OCI-LY3 (cell line): ENCODE measurements around the gene ZNF438.
A peak's percentile ranks its signal among the peaks of the same experiment; 100 is the strongest.
"Not testable (repeated sequence)": the region's sequence is repeated elsewhere in the genome, so short reads cannot be mapped to it uniquely, and the experiment has no call there.

Experiments used
- H2AFZ ChIP-seq: fragments of 200-600, 300-600 bp; shearing (Covaris generic); 2 replicates; pipeline ENCODE4 v1.6.0; 2014; ENCODE audit warnings: antibody characterized with exemption, low read depth, low read length
- H3K27ac ChIP-seq: fragments of 200-600, 300-600 bp; sonication (generic); 2 replicates; pipeline ENCODE4 v1.5.1; 2014; ENCODE audit warnings: mild to moderate bottlenecking, low read length, moderate library complexity, mixed read lengths
- H3K27me3 ChIP-seq: fragments of 200-600, 300-600 bp; sonication (generic); 2 replicates; pipeline ENCODE4 v1.6.1; 2014; ENCODE audit warnings: low read depth, low read length, mixed read lengths
- H3K36me3 ChIP-seq: fragments of 200-600, 300-600 bp; sonication (generic); replicated peaks from 2 replicates; pipeline ENCODE3; 2014; ENCODE audit warnings: low read depth, low read length, mixed read lengths
- H3K4me1 ChIP-seq: fragments of 300-600, 200-600 bp; sonication (generic); 2 replicates; pipeline ENCODE4 v1.6.1; 2014; ENCODE audit warnings: low read length, mixed read lengths
- H3K4me2 ChIP-seq: fragments of 200-600, 300-600 bp; sonication (generic); 2 replicates; pipeline ENCODE4 v1.6.1; 2014; ENCODE audit warnings: low read length, mixed read lengths
- H3K4me3 ChIP-seq: fragments of 300-600, 200-600 bp; sonication (generic); 2 replicates; pipeline ENCODE4 v1.5.1; 2014; ENCODE audit warnings: antibody characterized with exemption, mild to moderate bottlenecking, low read length, moderate library complexity
- H3K79me2 ChIP-seq: fragments of 300-600, 200-600 bp; shearing (Covaris generic); 2 replicates; pipeline ENCODE4 v1.6.1; 2014; ENCODE audit warnings: mild to moderate bottlenecking, low read length, mixed read lengths
- H3K9ac ChIP-seq: fragments of 300-600, 200-600 bp; shearing (Covaris generic); 2 replicates; pipeline ENCODE4 v1.6.0; 2014; ENCODE audit warnings: mild to moderate bottlenecking, low read length, moderate library complexity
- H3K9me3 ChIP-seq: fragments of 200-600, 300-600 bp; shearing (Covaris generic); 2 replicates; pipeline ENCODE4 v1.6.1; 2014; ENCODE audit warnings: low read length, mixed read lengths; ENCODE audit not compliant: insufficient read depth
- H4K20me1 ChIP-seq: fragments of 200-600, 300-600 bp; sonication (generic); 2 replicates; pipeline ENCODE4 v1.6.1; 2016; ENCODE audit warnings: low read length, mixed read lengths; ENCODE audit not compliant: insufficient read depth
- EZH2phosphoT487 ChIP-seq: fragments of 200-600 bp; shearing (Covaris generic); IDR thresholded peaks from 2 replicates; pipeline ENCODE4 v1.6.1; 2018; ENCODE audit warnings: antibody characterized with exemption, mixed run types, low read depth
- TF ChIP-seq, protein P1 (sequence below): fragments of 200-600, 300-600 bp; sonication (generic); IDR thresholded peaks from 2 replicates; pipeline ENCODE4 v1.5.1; 2014; ENCODE audit warnings: antibody characterized with exemption, low read length, low read depth

ZNF438 gene

DNA sequence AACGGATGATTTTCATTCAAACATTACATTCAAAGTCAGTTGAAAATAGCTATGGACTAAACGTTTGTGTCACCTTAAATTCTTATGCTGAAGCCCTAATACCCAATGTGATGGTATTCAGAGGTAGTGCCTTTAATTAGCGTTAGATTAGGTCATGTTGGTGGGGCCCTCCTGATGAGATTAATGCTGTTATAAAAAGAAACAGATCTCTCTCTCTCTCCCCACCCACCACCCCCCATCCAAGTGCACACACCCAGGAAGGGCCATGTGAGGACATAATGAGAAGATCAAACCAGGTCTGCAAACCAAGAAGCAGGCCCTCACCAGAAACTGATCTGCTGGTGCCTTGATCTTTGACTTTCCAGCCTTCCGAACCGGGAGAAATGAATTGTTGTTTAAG, 44.2 kb downstream of the ZNF438 start:
- H3K79me2 ChIP-seq, result no peaks in the 10 kb centered on the region
- H4K20me1 ChIP-seq, result no peaks in the 10 kb centered on the region
- peaks cover 23% of the 10 kb centered on the region for H3K36me3 ChIP-seq
- TF ChIP-seq, protein P1, sequence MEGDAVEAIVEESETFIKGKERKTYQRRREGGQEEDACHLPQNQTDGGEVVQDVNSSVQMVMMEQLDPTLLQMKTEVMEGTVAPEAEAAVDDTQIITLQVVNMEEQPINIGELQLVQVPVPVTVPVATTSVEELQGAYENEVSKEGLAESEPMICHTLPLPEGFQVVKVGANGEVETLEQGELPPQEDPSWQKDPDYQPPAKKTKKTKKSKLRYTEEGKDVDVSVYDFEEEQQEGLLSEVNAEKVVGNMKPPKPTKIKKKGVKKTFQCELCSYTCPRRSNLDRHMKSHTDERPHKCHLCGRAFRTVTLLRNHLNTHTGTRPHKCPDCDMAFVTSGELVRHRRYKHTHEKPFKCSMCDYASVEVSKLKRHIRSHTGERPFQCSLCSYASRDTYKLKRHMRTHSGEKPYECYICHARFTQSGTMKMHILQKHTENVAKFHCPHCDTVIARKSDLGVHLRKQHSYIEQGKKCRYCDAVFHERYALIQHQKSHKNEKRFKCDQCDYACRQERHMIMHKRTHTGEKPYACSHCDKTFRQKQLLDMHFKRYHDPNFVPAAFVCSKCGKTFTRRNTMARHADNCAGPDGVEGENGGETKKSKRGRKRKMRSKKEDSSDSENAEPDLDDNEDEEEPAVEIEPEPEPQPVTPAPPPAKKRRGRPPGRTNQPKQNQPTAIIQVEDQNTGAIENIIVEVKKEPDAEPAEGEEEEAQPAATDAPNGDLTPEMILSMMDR, result no peak
- TF ChIP-seq EZH2phosphoT487, result no peak
- peaks cover 20% of the 10 kb centered on the region for H3K4me1 ChIP-seq
- H3K27me3 ChIP-seq, result no peaks in the 10 kb centered on the region
- no peak overlapping the region for H3K27ac ChIP-seq
- H3K4me3 ChIP-seq, result no peak overlapping the region
- H2AFZ ChIP-seq, result no peak overlapping the region
- no peak overlapping the region for H3K4me2 ChIP-seq
- no peak overlapping the region for H3K9ac ChIP-seq
- H3K9me3 ChIP-seq, result 0 out of 2 replicates have a peak, but pooled peaks cover 6% of the 10 kb centered on the region

- H3K27ac ChIP-seq, result no peak overlapping the region
- TF ChIP-seq, protein P1, result no peak
- TF ChIP-seq EZH2phosphoT487, result no peak
- H2AFZ ChIP-seq, result no peak overlapping the region
Measured at GRCh38 chr10:30986053-30986555, 45.6 kb downstream of the ZNF438 start.

GRCh38 chr10:30985512-30985911, 46.2 kb downstream of the ZNF438 start:
- Histone ChIP-seq H3K9me3 (0 out of 2 replicates have a peak, but pooled peaks cover 6% of the 10 kb centered on the region), H3K4me2 (peak overlapping the region; percentile 34), H3K27ac (no peak overlapping the region), H3K4me1 (peaks cover 20% of the 10 kb centered on the region), H3K27me3 (no peaks in the 10 kb centered on the region), H3K36me3 (peaks cover 25% of the 10 kb centered on the region), H3K9ac (no peak overlapping the region), H2AFZ (no peak overlapping the region), H4K20me1 (no peaks in the 10 kb centered on the region), H3K79me2 (no peaks in the 10 kb centered on the region), H3K4me3 (no peak overlapping the region)
- no peak for TF ChIP-seq EZH2phosphoT487
- TF ChIP-seq, protein P1, result no peak

More at GRCh38 chr10:30986053-30986555, 45.6 kb downstream of the ZNF438 start:
- peak overlapping the region; percentile 34 for H3K4me2 ChIP-seq
- H3K27me3 ChIP-seq, result no peaks in the 10 kb centered on the region
- H3K4me3 ChIP-seq, result no peak overlapping the region
- H3K36me3 ChIP-seq, result peaks cover 23% of the 10 kb centered on the region
- H3K4me1 ChIP-seq, result peaks cover 20% of the 10 kb centered on the region
- no peak overlapping the region for H3K9ac ChIP-seq
- no peaks in the 10 kb centered on the region for H3K79me2 ChIP-seq
- no peaks in the 10 kb centered on the region for H4K20me1 ChIP-seq
- 0 out of 2 replicates have a peak, but pooled peaks cover 6% of the 10 kb centered on the region for H3K9me3 ChIP-seq

DNA sequence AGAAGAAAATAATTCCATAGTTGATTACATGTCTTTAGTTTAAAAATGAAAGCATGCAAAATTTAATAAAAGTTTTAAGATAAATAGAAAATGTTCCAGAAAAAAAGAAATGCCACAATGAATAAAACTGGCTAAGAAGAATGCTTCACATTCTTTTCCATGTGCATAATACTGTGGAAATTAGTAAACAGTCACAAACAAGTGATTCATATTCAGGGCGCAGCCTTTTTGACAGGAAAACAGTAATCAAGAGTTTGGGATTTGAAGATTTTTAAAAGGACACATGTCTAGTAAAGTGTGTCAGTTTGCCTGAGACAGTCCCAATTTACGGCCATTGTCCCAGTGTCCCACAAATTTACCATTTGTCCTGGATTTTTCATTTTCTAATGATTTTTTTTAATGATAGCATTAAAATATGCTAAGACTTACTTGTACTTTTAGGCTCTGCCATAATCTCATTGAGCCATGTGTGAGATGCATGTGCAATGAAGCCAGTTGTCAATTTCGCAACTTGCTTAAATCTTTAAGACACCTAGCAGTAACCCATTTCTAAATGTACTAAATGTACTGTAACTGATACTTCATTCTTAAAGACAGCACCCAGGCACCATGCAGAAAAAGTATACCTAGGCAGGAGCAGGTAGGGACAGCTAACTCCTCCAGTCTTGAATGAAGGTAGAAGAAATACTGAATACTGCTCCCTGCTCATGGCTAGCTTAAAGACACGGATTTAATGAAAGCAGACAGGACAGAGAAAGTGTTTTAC, 46.9 kb downstream of the ZNF438 start:
- Histone ChIP-seq H3K4me3 (no peak overlapping the region), H3K36me3 (peaks cover 25% of the 10 kb centered on the region), H3K4me1 (peaks cover 20% of the 10 kb centered on the region), H3K27ac (no peak overlapping the region), H3K9me3 (0 out of 2 replicates have a peak, but pooled peaks cover 6% of the 10 kb centered on the region), H3K27me3 (no peaks in the 10 kb centered on the region), H4K20me1 (no peaks in the 10 kb centered on the region), H3K79me2 (no peaks in the 10 kb centered on the region), H3K4me2 (no peak overlapping the region), H2AFZ (no peak overlapping the region), H3K9ac (no peak overlapping the region)
- TF ChIP-seq, protein P1, result no peak
- no peak for TF ChIP-seq EZH2phosphoT487

GRCh38 chr10:30983209-30983608, 48.5 kb downstream of the ZNF438 start:
- H3K4me2 ChIP-seq, H3K79me2 ChIP-seq, H3K27ac ChIP-seq: not testable (repeated sequence)

More at GRCh38 chr10:30983209-30983608, 48.5 kb downstream of the ZNF438 start:
- H3K9me3 ChIP-seq, H2AFZ ChIP-seq, H3K4me3 ChIP-seq, H4K20me1 ChIP-seq, H3K9ac ChIP-seq, H3K27me3 ChIP-seq: not testable (repeated sequence)
- Histone ChIP-seq H3K4me1 (peaks cover 20% of the 10 kb centered on the region), H3K36me3 (peaks cover 25% of the 10 kb centered on the region)
